ENCODE data around the gene CDX1.

The CDX1 gene

GRCh38 chr5:150204590-150204960 lies 38.0 kb downstream of the CDX1 start:
- H3K4me3 ChIP-seq (ENCODE audit: low read length) = no peak overlapping the region
- TF ChIP-seq CTCF (conservative IDR thresholded peaks at IDR 0.05; ENCODE audit: low read length) = no peak

GRCh38 chr5:150206098-150206778 lies 39.7 kb downstream of the CDX1 start:
- no peak for DNase-seq (ENCODE audit: low read depth)
- H3K4me3 ChIP-seq (ENCODE audit: low read length) = no peak overlapping the region
- no peak for TF ChIP-seq CTCF (conservative IDR thresholded peaks at IDR 0.05; ENCODE audit: low read length)

More at GRCh38 chr5:150204590-150204960, 38.0 kb downstream of the CDX1 start:
- DNase-seq (ENCODE audit: low read depth) = no peak

GRCh38 chr5:150206779-150207115 lies 40.2 kb downstream of the CDX1 start:
- DNase-seq (ENCODE audit: low read depth) = no peak
- TF ChIP-seq CTCF (conservative IDR thresholded peaks at IDR 0.05; ENCODE audit: low read length) = no peak
- no peak overlapping the region for H3K4me3 ChIP-seq (ENCODE audit: low read length)

GRCh38 chr5:150208187-150209098 lies 41.9 kb downstream of the CDX1 start:
- no peak for TF ChIP-seq CTCF (conservative IDR thresholded peaks at IDR 0.05; ENCODE audit: low read length)
- DNase-seq (ENCODE audit: low read depth) = peak; percentile 52
- H3K4me3 ChIP-seq (ENCODE audit: low read length) = no peak overlapping the region

GRCh38 chr5:150209099-150209635 lies 42.6 kb downstream of the CDX1 start:
- peak; percentile 52 for DNase-seq (ENCODE audit: low read depth)
- no peak overlapping the region for H3K4me3 ChIP-seq (ENCODE audit: low read length)
- TF ChIP-seq CTCF (conservative IDR thresholded peaks at IDR 0.05; ENCODE audit: low read length) = no peak

GRCh38 chr5:150210644-150211043 lies 44.1 kb downstream of the CDX1 start:
- no peak for TF ChIP-seq CTCF (conservative IDR thresholded peaks at IDR 0.05; ENCODE audit: low read length)
- no peak for DNase-seq (ENCODE audit: low read depth)
- no peak overlapping the region for H3K4me3 ChIP-seq (ENCODE audit: low read length)

Data from AG10803 (cell line).